NCI-H526 treated with DMSO at 0.1 percent for 48 hours (cell line): Measurements from ENCODE around the gene FHIT.

ENCODE experiments used
- DNase-seq: peaks from one replicate; lab custom pipeline; 2025; lab: John Stamatoyannopoulos, UW

FHIT gene

GRCh38 chr3:59710554-59710953 is 1540.7 kb downstream of the FHIT start:
- DNase-seq, result no peak

- no peak for DNase-seq
Measured at GRCh38 chr3:59709702-59710553, 1541.3 kb downstream of the FHIT start.

- no peak for DNase-seq
Measured at GRCh38 chr3:59708202-59708601, 1543.0 kb downstream of the FHIT start.

- no peak for DNase-seq
Measured at GRCh38 chr3:59704292-59704691, 1547.0 kb downstream of the FHIT start.

GRCh38 chr3:59699648-59700320 is 1551.5 kb downstream of the FHIT start:
- no peak for DNase-seq
